BE2C (cell line): Measurements from ENCODE around the gene VHLL.
"Not testable (repeated sequence)": the region's sequence is repeated elsewhere in the genome, so short reads cannot be mapped to it uniquely, and the experiment has no call there.

Experiments
- DNase-seq: peaks from one replicate; pipeline ENCODE4 v3.0.0-alpha.2; 2020
- H3K27me3 ChIP-seq: fragments of 250-450 bp; sonication (Bioruptor Pico); 2 replicates; pipeline ENCODE4 v1.5.1; 2020; ENCODE audit warnings: mild to moderate bottlenecking
- H3K36me3 ChIP-seq: fragments of 250-450 bp; sonication (Bioruptor Pico); 2 replicates; pipeline ENCODE4 v1.5.1; 2020; ENCODE audit warnings: mild to moderate bottlenecking
- H3K4me1 ChIP-seq: fragments of 250-450 bp; sonication (Bioruptor Pico); 2 replicates; pipeline ENCODE4 v1.5.1; 2020
- H3K4me3 ChIP-seq: 2 replicates; pipeline ENCODE4 v1.5.1; 2011; ENCODE audit warnings: low read depth, low read length
- H3K9me3 ChIP-seq: fragments of 250-450 bp; sonication (Bioruptor Pico); 2 replicates; pipeline ENCODE4 v1.5.1; 2020
- TF ChIP-seq, protein P1 (sequence below): IDR thresholded peaks from 2 replicates; pipeline ENCODE4 v1.5.1; 2012; ENCODE audit warnings: mild to moderate bottlenecking, low read depth, low read length

The VHLL gene

DNA sequence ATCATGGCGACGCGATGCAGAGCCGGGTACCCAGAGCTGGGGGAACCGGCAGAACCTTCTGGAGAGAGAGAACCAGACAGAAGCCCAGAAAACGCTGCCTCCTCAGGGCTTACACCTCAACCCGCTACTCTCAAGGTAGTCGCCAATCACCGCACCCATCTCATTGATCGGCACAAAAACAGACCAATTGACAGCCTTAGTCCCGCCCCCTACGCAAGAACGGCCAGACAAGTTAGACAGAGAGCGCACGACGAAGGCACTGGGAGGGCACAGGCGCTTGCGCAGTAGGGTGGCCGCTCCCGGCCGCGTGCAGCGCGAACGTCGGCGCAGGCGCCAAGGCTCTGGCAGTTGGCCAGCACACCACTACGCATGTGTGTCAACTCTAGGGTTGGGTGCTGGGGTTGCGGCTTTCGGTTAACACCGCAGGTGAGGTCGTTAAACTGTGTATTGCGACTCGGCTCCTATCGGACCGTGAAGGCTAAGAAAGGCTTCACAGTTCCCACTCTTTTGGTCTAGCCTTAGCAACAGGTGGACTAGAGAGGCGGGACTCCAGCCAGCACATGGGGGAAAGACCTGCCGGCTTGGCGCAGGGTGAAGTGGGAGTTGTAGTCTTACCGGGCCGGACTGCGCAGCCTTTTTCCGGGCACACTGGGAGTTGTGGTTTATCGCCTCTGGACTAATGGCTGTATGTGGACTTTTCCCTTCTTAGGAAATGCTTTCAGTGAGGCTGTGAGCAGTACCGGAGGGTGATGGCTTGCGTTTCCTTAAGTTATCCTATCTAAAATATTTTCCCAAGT lies 39.3 kb upstream of the VHLL start, which contains the start of the genes CCT3 and TSACC:
Gene CCT3 (minus strand): TSS at position 113 of the 797 bp plus-strand sequence. CDS start 108 bp downstream, at position 5.
Gene TSACC (plus strand): TSS at position 347 of the 797 bp plus-strand sequence. CDS start 1,232 bp downstream, outside the sequence.
- DNase-seq: peak; percentile 99
- H3K4me3 ChIP-seq: peak within 1 kb of the TSS; percentile 86
- H3K4me1 ChIP-seq: peaks cover 9% of the 10 kb centered on the region
- H3K27me3 ChIP-seq: no peaks in the 10 kb centered on the region
- H3K9me3 ChIP-seq: no peaks in the 10 kb centered on the region
- H3K36me3 ChIP-seq: peaks cover 27% of the 10 kb centered on the region
- TF ChIP-seq, protein P1, sequence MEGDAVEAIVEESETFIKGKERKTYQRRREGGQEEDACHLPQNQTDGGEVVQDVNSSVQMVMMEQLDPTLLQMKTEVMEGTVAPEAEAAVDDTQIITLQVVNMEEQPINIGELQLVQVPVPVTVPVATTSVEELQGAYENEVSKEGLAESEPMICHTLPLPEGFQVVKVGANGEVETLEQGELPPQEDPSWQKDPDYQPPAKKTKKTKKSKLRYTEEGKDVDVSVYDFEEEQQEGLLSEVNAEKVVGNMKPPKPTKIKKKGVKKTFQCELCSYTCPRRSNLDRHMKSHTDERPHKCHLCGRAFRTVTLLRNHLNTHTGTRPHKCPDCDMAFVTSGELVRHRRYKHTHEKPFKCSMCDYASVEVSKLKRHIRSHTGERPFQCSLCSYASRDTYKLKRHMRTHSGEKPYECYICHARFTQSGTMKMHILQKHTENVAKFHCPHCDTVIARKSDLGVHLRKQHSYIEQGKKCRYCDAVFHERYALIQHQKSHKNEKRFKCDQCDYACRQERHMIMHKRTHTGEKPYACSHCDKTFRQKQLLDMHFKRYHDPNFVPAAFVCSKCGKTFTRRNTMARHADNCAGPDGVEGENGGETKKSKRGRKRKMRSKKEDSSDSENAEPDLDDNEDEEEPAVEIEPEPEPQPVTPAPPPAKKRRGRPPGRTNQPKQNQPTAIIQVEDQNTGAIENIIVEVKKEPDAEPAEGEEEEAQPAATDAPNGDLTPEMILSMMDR: no peak

DNA sequence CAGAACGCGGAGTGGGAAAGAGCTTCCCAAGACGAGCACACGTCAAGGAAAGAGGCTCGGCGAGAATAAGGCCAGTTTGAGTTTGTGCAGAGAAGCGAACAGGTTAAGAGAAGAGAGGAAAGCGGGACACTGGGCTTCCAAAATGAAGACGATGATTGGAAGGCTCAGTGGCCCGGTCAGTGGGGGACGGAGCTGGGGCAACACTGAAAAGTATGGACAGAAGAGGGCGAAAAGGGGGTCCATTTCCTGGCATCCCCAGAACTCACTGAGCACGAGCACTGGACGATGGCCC lies 38.7 kb upstream of the VHLL start:
- peaks cover 32% of the 10 kb centered on the region for H3K36me3 ChIP-seq
- TF ChIP-seq, protein P1: no peak
- H3K4me3 ChIP-seq: peak overlapping the region; percentile 86
- H3K4me1 ChIP-seq: peaks cover 7% of the 10 kb centered on the region; the same call in 1 of the 2 replicates
- DNase-seq: no peak
- H3K9me3 ChIP-seq: no peaks in the 10 kb centered on the region
- no peaks in the 10 kb centered on the region for H3K27me3 ChIP-seq

DNA sequence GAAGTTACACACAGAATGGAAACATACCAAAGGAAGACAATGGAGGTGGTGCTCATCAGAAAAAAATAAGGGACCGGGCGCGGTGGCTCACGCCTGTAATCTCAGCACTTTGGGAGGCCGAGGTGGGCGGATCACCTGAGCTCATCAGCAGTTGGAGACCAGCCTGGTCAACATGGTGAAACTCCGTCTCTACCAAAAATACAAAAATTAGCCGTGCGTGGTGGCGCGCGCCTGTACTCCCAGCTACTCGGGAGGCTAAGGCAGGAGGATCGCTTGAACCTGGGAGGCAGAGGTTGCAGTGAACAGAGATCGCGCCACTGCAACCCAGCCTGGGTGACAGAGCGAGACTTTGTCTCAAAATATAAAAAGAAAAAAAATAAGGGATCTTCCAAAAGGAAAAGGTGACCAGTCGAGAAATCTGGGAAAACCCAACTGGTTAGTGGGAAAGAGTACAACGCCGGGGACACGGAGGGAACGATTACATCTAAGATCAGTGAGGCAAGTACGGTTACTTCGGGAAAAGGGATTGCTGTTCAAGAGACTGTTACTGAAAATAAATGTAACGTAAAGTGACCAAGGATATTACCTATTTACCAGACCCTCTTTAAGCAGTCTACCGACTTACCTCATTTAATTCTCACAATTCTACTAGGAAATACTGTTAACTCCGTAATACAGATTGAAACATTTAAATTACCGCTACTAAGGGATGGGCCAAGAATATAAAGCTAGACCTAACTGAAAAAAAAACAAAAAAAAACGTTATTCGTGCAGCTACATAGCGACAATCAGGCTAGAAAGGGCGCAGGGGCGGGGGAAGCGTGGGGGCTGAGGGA lies 38.2 kb upstream of the VHLL start:
- TF ChIP-seq, protein P1: no peak
- Histone ChIP-seq H3K27me3 (no peaks in the 10 kb centered on the region), H3K4me1 (peaks cover 1% of the 10 kb centered on the region; the same call in 1 of the 2 replicates), H3K36me3 (peaks cover 38% of the 10 kb centered on the region), H3K4me3 (peak overlapping the region; percentile 86), H3K9me3 (no peaks in the 10 kb centered on the region)
- DNase-seq: no peak

DNA sequence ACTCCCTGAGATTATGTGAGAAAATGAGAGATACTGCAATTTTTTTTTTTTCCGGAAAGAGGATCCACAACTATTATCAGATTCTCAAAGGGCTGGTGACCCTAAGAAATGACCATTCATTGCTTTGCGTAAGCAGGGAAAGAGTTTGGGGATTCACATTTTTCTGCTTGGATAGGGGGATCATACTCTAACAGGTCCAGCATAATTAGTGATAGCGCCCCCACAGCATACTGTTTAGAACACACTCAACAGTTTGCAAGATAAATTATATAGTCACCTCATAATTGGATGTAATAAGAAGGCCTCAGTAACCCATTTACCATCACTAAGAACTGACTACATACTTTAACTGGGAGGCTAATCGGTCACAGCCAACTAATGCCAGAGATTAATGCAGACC lies 37.1 kb upstream of the VHLL start:
- DNase-seq: no peak
- Histone ChIP-seq H3K36me3 (peaks cover 48% of the 10 kb centered on the region), H3K9me3 (no peaks in the 10 kb centered on the region)

DNA sequence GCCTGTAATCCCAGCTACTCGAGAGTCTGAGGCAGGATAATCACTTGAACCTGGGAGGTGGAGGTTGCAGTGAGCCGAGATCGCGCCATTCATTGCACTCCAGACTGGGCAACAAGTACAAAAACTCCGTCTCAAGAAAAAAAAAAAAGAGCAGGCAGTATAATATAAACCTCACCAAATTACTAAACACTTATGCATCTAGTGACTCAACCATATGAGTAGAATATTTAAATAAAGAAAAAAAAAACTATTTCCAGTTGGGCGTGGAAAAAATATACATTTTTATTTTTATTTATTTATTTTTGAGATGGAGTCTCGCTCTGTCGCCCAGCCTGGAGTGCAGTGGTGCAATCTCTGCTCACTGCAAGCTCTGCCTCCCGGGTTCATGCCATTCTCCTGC lies 24.1 kb upstream of the VHLL start:
- not testable (repeated sequence) for H3K4me1 ChIP-seq, H3K27me3 ChIP-seq, DNase-seq, H3K9me3 ChIP-seq, H3K4me3 ChIP-seq
- H3K36me3 ChIP-seq: peaks cover 88% of the 10 kb centered on the region

More for the DNA sequence above, 37.1 kb upstream of the VHLL start:
- Histone ChIP-seq H3K4me1 (no peaks in the 10 kb centered on the region; the same call in 1 of the 2 replicates), H3K4me3 (peak overlapping the region; percentile 86), H3K27me3 (no peaks in the 10 kb centered on the region)
- TF ChIP-seq, protein P1: peak; percentile 37

DNA sequence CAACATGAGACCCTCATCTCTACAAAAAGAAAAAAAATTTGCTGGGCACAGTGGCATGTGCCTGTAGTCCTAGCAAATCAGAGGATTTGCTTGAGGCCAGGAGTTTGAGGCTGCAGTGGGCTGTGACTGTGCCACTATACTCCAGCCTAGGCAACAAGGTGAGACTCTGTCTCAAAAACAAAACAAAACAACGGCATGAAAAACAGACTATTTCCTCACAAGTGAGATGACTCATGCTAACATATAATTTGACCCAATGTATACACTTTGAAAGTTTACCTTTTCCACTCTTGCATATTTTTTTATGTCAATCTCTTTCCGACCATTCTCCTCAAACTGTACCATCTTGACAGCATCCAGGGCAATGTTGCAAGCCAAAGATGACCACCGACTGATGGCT lies 21.5 kb upstream of the VHLL start:
- no peaks in the 10 kb centered on the region for H3K27me3 ChIP-seq
- H3K4me1 ChIP-seq: no peaks in the 10 kb centered on the region
- no peaks in the 10 kb centered on the region for H3K9me3 ChIP-seq
- no peak overlapping the region for H3K4me3 ChIP-seq
- TF ChIP-seq, protein P1: no peak
- no peak for DNase-seq
- H3K36me3 ChIP-seq: peaks cover 97% of the 10 kb centered on the region
